Activated B cell treated with CpG ODN at 0.5 μM for 24 hours (primary cell): Measurements from ENCODE around the gene PPP2R3A. TPM values are rescaled to one million over a fixed set of nuclear protein-coding genes. Genes with fewer than 3 reads are reported as not detected.
A peak's percentile ranks its signal among the peaks of the same experiment; 100 is the strongest.
"Not testable (repeated sequence)": the region's sequence is repeated elsewhere in the genome, so short reads cannot be mapped to it uniquely, and the experiment has no call there.

Experiments
- ATAC-seq: fragments of 200-7000 bp; cut with Tn5 transposase; one replicate; pipeline ENCODE4 v1.10.0; 2021; ENCODE audit warnings: low read depth, mild to moderate bottlenecking, moderate library complexity
- CTCF ChIA-PET: fragments of 350-600 bp; sonication (Branson Sonifier 250); formaldehyde crosslinking; loops from one replicate; lab custom pipeline; 2021; ENCODE audit warnings: antibody characterized with exemption; lab: Charles Lee
- POLR2A ChIA-PET: fragments of 350-600 bp; sonication (Branson Sonifier 250); formaldehyde crosslinking; loops from one replicate; lab custom pipeline; 2021; ENCODE audit warnings: antibody characterized with exemption; lab: Charles Lee
- DNase-seq: peaks from one replicate; pipeline ENCODE4 v3.0.0; 2022
- H3K27ac Mint-ChIP-seq: one replicate; pipeline ENCODE4 v1.8.0; 2020; ENCODE audit warnings: mixed read lengths
- H3K27me3 Mint-ChIP-seq: one replicate; pipeline ENCODE4 v1.8.0; 2021; ENCODE audit warnings: mixed read lengths
- H3K36me3 Mint-ChIP-seq: one replicate; pipeline ENCODE4 v1.8.0; 2021; ENCODE audit warnings: low read depth, mixed read lengths
- H3K4me1 Mint-ChIP-seq: one replicate; pipeline ENCODE4 v1.8.0; 2021; ENCODE audit warnings: mixed read lengths
- H3K4me3 Mint-ChIP-seq: one replicate; pipeline ENCODE4 v1.8.0; 2020; ENCODE audit warnings: mild to moderate bottlenecking, mixed read lengths
- H3K9me3 Mint-ChIP-seq: one replicate; pipeline ENCODE4 v1.8.0; 2020; ENCODE audit warnings: mixed read lengths
- intact Hi-C: fragments of 100-400 bp; cut with micrococcal nuclease; formaldehyde crosslinking; loops from one replicate; pipeline ENCODE4 v1.15.1; 2024
- total RNA-seq: library from RNA; stranded (reverse); gene quantifications from 2 replicates; pipeline ENCODE4 v1.2.3, GENCODE V29; 2022
- TF ChIP-seq, protein P1 (sequence below): fragments of 200-600 bp; IDR thresholded peaks from one replicate; pipeline ENCODE4 v1.8.0; 2022; ENCODE audit warnings: antibody characterized with exemption, mild to moderate bottlenecking

The PPP2R3A gene
- total RNA-seq, 1 donor from 2014 or later, result 0.11 TPM

GRCh38 chr3:136074546-136075170 is 109.1 kb downstream of the PPP2R3A start:
- ATAC-seq (no peak), DNase-seq (no peak)
- Mint-ChIP-seq H3K4me1 (peaks cover 2% of the 10 kb centered on the region), H3K36me3 (no peaks in the 10 kb centered on the region), H3K4me3 (no peak overlapping the region), H3K9me3 (no peaks in the 10 kb centered on the region), H3K27me3 (peaks cover 3% of the 10 kb centered on the region), H3K27ac (no peak overlapping the region)
- POLR2A ChIA-PET, result interaction anchor here (2.0 kb wide), 1 partner anchor 678 kb away, joined by 9 read pairs; the partner anchor contains the start of gene STAG1
- intact Hi-C loops, result loop anchor here (1.0 to 5.0 kb wide), 10 partner anchors 243 to 1897 kb away; partner anchors contain the start of gene STAG1
- CTCF ChIA-PET, result interaction anchor here (1.1 to 4.9 kb wide), 7 partner anchors 9 to 958 kb away, joined by 4 to 48 read pairs (median 7); partner anchors contain the start of gene STAG1
- TF ChIP-seq, protein P1, sequence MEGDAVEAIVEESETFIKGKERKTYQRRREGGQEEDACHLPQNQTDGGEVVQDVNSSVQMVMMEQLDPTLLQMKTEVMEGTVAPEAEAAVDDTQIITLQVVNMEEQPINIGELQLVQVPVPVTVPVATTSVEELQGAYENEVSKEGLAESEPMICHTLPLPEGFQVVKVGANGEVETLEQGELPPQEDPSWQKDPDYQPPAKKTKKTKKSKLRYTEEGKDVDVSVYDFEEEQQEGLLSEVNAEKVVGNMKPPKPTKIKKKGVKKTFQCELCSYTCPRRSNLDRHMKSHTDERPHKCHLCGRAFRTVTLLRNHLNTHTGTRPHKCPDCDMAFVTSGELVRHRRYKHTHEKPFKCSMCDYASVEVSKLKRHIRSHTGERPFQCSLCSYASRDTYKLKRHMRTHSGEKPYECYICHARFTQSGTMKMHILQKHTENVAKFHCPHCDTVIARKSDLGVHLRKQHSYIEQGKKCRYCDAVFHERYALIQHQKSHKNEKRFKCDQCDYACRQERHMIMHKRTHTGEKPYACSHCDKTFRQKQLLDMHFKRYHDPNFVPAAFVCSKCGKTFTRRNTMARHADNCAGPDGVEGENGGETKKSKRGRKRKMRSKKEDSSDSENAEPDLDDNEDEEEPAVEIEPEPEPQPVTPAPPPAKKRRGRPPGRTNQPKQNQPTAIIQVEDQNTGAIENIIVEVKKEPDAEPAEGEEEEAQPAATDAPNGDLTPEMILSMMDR, result no peak

- ChIA-PET CTCF (interaction anchor here (0.9 to 4.9 kb wide), 8 partner anchors 10 to 958 kb away, joined by 3 to 48 read pairs (median 6); partner anchors contain the start of gene STAG1), POLR2A (interaction anchor here (2.0 kb wide), 1 partner anchor 677 kb away, joined by 9 read pairs; the partner anchor contains the start of gene STAG1)
- Mint-ChIP-seq H3K4me3 (no peak overlapping the region), H3K9me3 (no peaks in the 10 kb centered on the region), H3K36me3 (no peaks in the 10 kb centered on the region), H3K4me1 (peaks cover 2% of the 10 kb centered on the region), H3K27me3 (peaks cover 3% of the 10 kb centered on the region), H3K27ac (no peak overlapping the region)
- TF ChIP-seq, protein P1, result peak; percentile 98
- DNase-seq, result peak; percentile 36
- intact Hi-C loops, result loop anchor here (1.0 to 5.0 kb wide), 10 partner anchors 242 to 1896 kb away; partner anchors contain the start of gene STAG1
- ATAC-seq, result peak; percentile 54
Measured at GRCh38 chr3:136075218-136075808, 109.8 kb downstream of the PPP2R3A start.

GRCh38 chr3:136075811-136076210 is 110.3 kb downstream of the PPP2R3A start:
- Mint-ChIP-seq H3K36me3 (no peaks in the 10 kb centered on the region), H3K27me3 (peaks cover 3% of the 10 kb centered on the region), H3K9me3 (no peaks in the 10 kb centered on the region), H3K4me1 (peaks cover 2% of the 10 kb centered on the region), H3K27ac (no peak overlapping the region), H3K4me3 (no peak overlapping the region)
- ChIA-PET POLR2A (interaction anchor here (2.0 kb wide), 1 partner anchor 677 kb away, joined by 9 read pairs; the partner anchor contains the start of gene STAG1), CTCF (interaction anchor here (0.9 to 4.9 kb wide), 7 partner anchors 316 to 957 kb away, joined by 3 to 48 read pairs (median 7); partner anchors contain the start of gene STAG1)
- ATAC-seq, result no peak
- DNase-seq, result no peak
- intact Hi-C loops, result loop anchor here (1.0 to 5.0 kb wide), 10 partner anchors 241 to 1895 kb away; partner anchors contain the start of gene STAG1
- TF ChIP-seq, protein P1, result no peak

GRCh38 chr3:136078421-136079364 is 113.2 kb downstream of the PPP2R3A start:
- H3K36me3 Mint-ChIP-seq, result no peaks in the 10 kb centered on the region
- H3K4me1 Mint-ChIP-seq, result peaks cover 2% of the 10 kb centered on the region
- DNase-seq (no peak), ATAC-seq (no peak)
- intact Hi-C loops, result loop anchor here (2.0 to 5.0 kb wide), 6 partner anchors 118 to 954 kb away; partner anchors contain the start of gene MSL2
- no peak overlapping the region for H3K4me3 Mint-ChIP-seq
- H3K9me3 Mint-ChIP-seq, result peaks cover 3% of the 10 kb centered on the region
- ChIA-PET CTCF (interaction anchor here (0.7 to 4.9 kb wide), 12 partner anchors 9 to 938 kb away, joined by 3 to 27 read pairs (median 4); partner anchors contain the start of genes MSL2, PCCB and STAG1), POLR2A (interaction anchor here (0.9 to 1.0 kb wide), 2 partner anchors 118 to 674 kb away, joined by 3 to 6 read pairs; partner anchors contain the start of genes MSL2 and STAG1)
- TF ChIP-seq, protein P1, result peak; percentile 43
- H3K27me3 Mint-ChIP-seq, result no peaks in the 10 kb centered on the region
- H3K27ac Mint-ChIP-seq, result no peak overlapping the region

GRCh38 chr3:136083641-136084382 is 118.3 kb downstream of the PPP2R3A start:
- CTCF ChIA-PET, intact Hi-C loops, DNase-seq, H3K4me1 Mint-ChIP-seq, H3K36me3 Mint-ChIP-seq, H3K4me3 Mint-ChIP-seq, POLR2A ChIA-PET, H3K27me3 Mint-ChIP-seq, ATAC-seq, H3K27ac Mint-ChIP-seq: not testable (repeated sequence)
- H3K9me3 Mint-ChIP-seq, result peaks cover 12% of the 10 kb centered on the region

GRCh38 chr3:136085067-136085466 is 119.5 kb downstream of the PPP2R3A start:
- intact Hi-C loops, POLR2A ChIA-PET, H3K4me3 Mint-ChIP-seq, H3K27ac Mint-ChIP-seq, H3K36me3 Mint-ChIP-seq, DNase-seq, CTCF ChIA-PET, H3K27me3 Mint-ChIP-seq, ATAC-seq, H3K4me1 Mint-ChIP-seq: not testable (repeated sequence)
- H3K9me3 Mint-ChIP-seq, result peaks cover 12% of the 10 kb centered on the region
